Tibial artery (tissue), 4 donors: ENCODE data around the gene SCN2A.

Experiments
- DNase-seq, 2 donors: peaks; one replicate each; pipeline ENCODE4 v3.0.0-alpha.2; 2019
- H3K27ac ChIP-seq, 2 donors: fragments of 200-600 bp; sonication (generic) in 1 of 2; 1 replicate in 1 of 2; 2 replicates in 1 of 2; pipeline ENCODE4 v1.5.1; 2018 to 2019; ENCODE audit warnings: mild to moderate bottlenecking in 1 of 2
- H3K27me3 ChIP-seq, 2 donors: fragments of 200-600 bp; sonication (generic) in 1 of 2; one replicate each; pipeline versions ENCODE4 v1.5.1 to v1.6.0; 2016 to 2019
- H3K36me3 ChIP-seq, 3 donors: fragments of 200-600 bp; sonication (generic) in 2 of 3; one replicate each; pipeline ENCODE4 v1.5.1; 2016 to 2019; ENCODE audit warnings: mild to moderate bottlenecking in 2 of 3
- H3K4me1 ChIP-seq, 4 donors: fragments of 200-600 bp; sonication (generic) in 2 of 4; 1 replicate in 3 of 4; 2 replicates in 1 of 4; pipeline ENCODE4 v1.5.1; 2016 to 2019
- H3K4me3 ChIP-seq, 2 donors: fragments of 200-600 bp; sonication (generic) in 1 of 2; 1 replicate in 1 of 2; 2 replicates in 1 of 2; pipeline ENCODE4 v1.5.1; 2018 to 2019; ENCODE audit warnings: mild to moderate bottlenecking in 2 of 2
- H3K9me3 ChIP-seq, 3 donors: fragments of 200-600 bp; sonication (generic) in 1 of 3; one replicate each; pipeline ENCODE4 v1.5.1; 2016 to 2019
- CTCF ChIP-seq, 2 experiments: fragments of 200-600 bp in 1 of 2; fragments of 450-650 bp in 1 of 2; IDR thresholded peaks; one replicate each; pipeline ENCODE4 v1.5.1; 2017 to 2019; ENCODE audit warnings: antibody characterized with exemption in 2 of 2, mild to moderate bottlenecking in 1 of 2, moderate library complexity in 1 of 2
- intact Hi-C: fragments of 100-400 bp; cut with DNase I; formaldehyde crosslinking; loops from one replicate; pipeline ENCODE4 v1.15.0; 2023; ENCODE audit warnings: low total_unique reads

SCN2A gene

DNA sequence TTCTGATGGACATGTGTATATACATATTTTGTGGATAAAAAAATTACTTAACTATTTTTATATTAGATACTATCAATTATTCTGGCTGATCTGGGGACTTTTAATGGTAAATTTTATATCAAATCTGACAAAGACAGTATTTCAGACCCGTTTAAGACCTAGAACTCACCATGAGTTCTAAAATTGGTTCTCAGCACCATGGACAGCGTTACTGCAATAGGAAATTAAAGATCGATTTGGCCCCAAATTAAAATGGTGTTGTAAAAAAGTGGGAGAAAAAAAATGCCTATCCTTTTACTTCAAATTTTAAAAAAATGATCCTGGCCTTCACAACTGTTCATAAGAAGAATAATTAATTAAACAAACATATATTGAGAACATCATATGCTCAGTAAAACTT is 919 bp upstream of the SCN2A start:
- Histone ChIP-seq H3K36me3 (no peaks in the 10 kb centered on the region), H3K9me3 (no peaks in the 10 kb centered on the region), H3K27ac (no peak overlapping the region), H3K4me3 (no peak overlapping the region), H3K27me3 (no peaks in the 10 kb centered on the region), H3K4me1 (no peaks in the 10 kb centered on the region)
- DNase-seq: no peak
- intact Hi-C loops: loop anchor here (2.0 kb wide), 1 partner anchor 55 kb away; no protein-coding TSS in a partner anchor
- no peak for TF ChIP-seq CTCF (IDR thresholded peaks at IDR 0.05)

- Histone ChIP-seq H3K36me3 (no peaks in the 10 kb centered on the region), H3K9me3 (no peaks in the 10 kb centered on the region), H3K4me1 (no peaks in the 10 kb centered on the region), H3K4me3 (no peak overlapping the region), H3K27ac (no peak overlapping the region), H3K27me3 (no peaks in the 10 kb centered on the region)
- no peak for TF ChIP-seq CTCF (IDR thresholded peaks at IDR 0.05)
- no peak for DNase-seq
- intact Hi-C loops: loop anchor here (2.0 kb wide), 1 partner anchor 53 kb away; no protein-coding TSS in a partner anchor
Measured at GRCh38 chr2:165239856-165240515, 772 bp downstream of the SCN2A start.

GRCh38 chr2:165240916-165241315 is 1.7 kb downstream of the SCN2A start:
- Histone ChIP-seq H3K4me1 (no peaks in the 10 kb centered on the region), H3K36me3 (no peaks in the 10 kb centered on the region), H3K27ac (no peak overlapping the region), H3K9me3 (no peaks in the 10 kb centered on the region), H3K4me3 (no peak overlapping the region), H3K27me3 (no peaks in the 10 kb centered on the region)
- intact Hi-C loops: no loop called here
- no peak for TF ChIP-seq CTCF (IDR thresholded peaks at IDR 0.05)
- no peak for DNase-seq

GRCh38 chr2:165245081-165245793 is 6.0 kb downstream of the SCN2A start:
- no peak for TF ChIP-seq CTCF (IDR thresholded peaks at IDR 0.05)
- Histone ChIP-seq H3K9me3 (no peaks in the 10 kb centered on the region), H3K4me3 (no peak overlapping the region), H3K27me3 (no peaks in the 10 kb centered on the region), H3K36me3 (no peaks in the 10 kb centered on the region), H3K27ac (no peak overlapping the region), H3K4me1 (no peaks in the 10 kb centered on the region)
- DNase-seq: no peak
- intact Hi-C loops: no loop called here

GRCh38 chr2:165248238-165248637 is 9.0 kb downstream of the SCN2A start:
- intact Hi-C loops: no loop called here
- no peak overlapping the region for H3K27ac ChIP-seq
- no peaks in the 10 kb centered on the region for H3K9me3 ChIP-seq
- no peaks in the 10 kb centered on the region for H3K36me3 ChIP-seq
- no peak overlapping the region for H3K4me3 ChIP-seq
- no peaks in the 10 kb centered on the region for H3K4me1 ChIP-seq
- no peaks in the 10 kb centered on the region for H3K27me3 ChIP-seq
- TF ChIP-seq CTCF (IDR thresholded peaks at IDR 0.05): no peak
- no peak for DNase-seq
